Activated CD4-positive, alpha-beta T cell treated with anti-CD3 and anti-CD28 coated beads for 24 hours (primary cell): ENCODE measurements around the gene SPEN.
A peak's percentile ranks its signal among the peaks of the same experiment; 100 is the strongest.

Experiments
- DNase-seq, 2 donors: peaks; one replicate each; pipeline ENCODE4 v3.0.0-alpha.2; 2020; ENCODE audit warnings: low read depth in 2 of 2

The SPEN gene

GRCh38 chr1:15852036-15852827 is 4.7 kb downstream of the SPEN start:
- DNase-seq = no peak

- DNase-seq = no peak
Observed at GRCh38 chr1:15852828-15853302, 5.4 kb downstream of the SPEN start.

- DNase-seq = no peak
Observed at GRCh38 chr1:15856888-15857287, 9.4 kb downstream of the SPEN start.

- DNase-seq = no peak
Observed at GRCh38 chr1:15858069-15858670, 10.7 kb downstream of the SPEN start.

- no peak for DNase-seq
Observed at GRCh38 chr1:15858672-15859372, 11.3 kb downstream of the SPEN start.

- DNase-seq = no peak
Observed at GRCh38 chr1:15863156-15863901, 15.8 kb downstream of the SPEN start.

- no peak for DNase-seq
Observed at GRCh38 chr1:15866721-15867201, 19.3 kb downstream of the SPEN start.

- no peak for DNase-seq
Observed at GRCh38 chr1:15867288-15867687, 19.8 kb downstream of the SPEN start.

- no peak for DNase-seq
Observed at GRCh38 chr1:15869413-15869812, 21.9 kb downstream of the SPEN start.

- no peak for DNase-seq
Observed at GRCh38 chr1:15870421-15870820, 22.9 kb downstream of the SPEN start.

GRCh38 chr1:15874471-15874870 is 27.0 kb downstream of the SPEN start:
- DNase-seq = no peak

- no peak for DNase-seq
Observed at GRCh38 chr1:15876357-15877055, 29.0 kb downstream of the SPEN start.

GRCh38 chr1:15881961-15882360 is 34.5 kb downstream of the SPEN start:
- DNase-seq = no peak

GRCh38 chr1:15882665-15883064 is 35.2 kb downstream of the SPEN start:
- DNase-seq = no peak

GRCh38 chr1:15883326-15883725 is 35.8 kb downstream of the SPEN start:
- DNase-seq = no peak

GRCh38 chr1:15884477-15884876 is 37.0 kb downstream of the SPEN start:
- no peak for DNase-seq

- DNase-seq = no peak
Observed at GRCh38 chr1:15885269-15885668, 37.8 kb downstream of the SPEN start.

GRCh38 chr1:15885701-15886610 is 38.4 kb downstream of the SPEN start:
- DNase-seq = peak in 1 of 2 donors; percentile 3

GRCh38 chr1:15886611-15887167 is 39.2 kb downstream of the SPEN start:
- DNase-seq = no peak
